HG02884 (cell line): ENCODE measurements around the gene SCN2B.

Source experiments
- ATAC-seq: cut with Tn5 transposase; IDR thresholded peaks from one replicate; pipeline ENCODE4 v1.9.1; 2021; ENCODE audit warnings: mild to moderate bottlenecking, moderate library complexity; ENCODE audit not compliant: unreplicated experiment

SCN2B gene

DNA sequence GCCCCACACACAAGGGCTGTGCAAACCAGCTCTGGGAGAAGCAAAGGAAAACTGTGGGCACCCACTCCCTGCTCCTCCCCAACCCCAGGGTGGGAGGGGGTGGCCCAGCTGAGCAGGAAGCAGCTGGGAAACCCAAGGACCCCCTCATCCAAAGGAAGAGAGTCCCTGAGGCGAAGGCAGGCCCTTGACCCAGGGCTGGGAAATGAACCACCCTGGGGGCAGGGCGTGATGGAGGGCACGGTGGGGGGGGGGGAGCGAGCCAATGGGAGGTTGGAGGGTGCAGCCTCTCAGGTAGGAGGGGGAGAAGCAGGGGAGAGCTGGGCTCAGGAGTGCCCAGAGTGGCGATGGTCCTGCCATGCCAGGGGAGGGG lies 40.7 kb downstream of the SCN2B start:
- no peak for ATAC-seq

- no peak for ATAC-seq
Measured at GRCh38 chr11:118135051-118135795, 41.2 kb downstream of the SCN2B start.

GRCh38 chr11:118133816-118134215 lies 42.6 kb downstream of the SCN2B start:
- no peak for ATAC-seq

GRCh38 chr11:118132385-118133151 lies 43.9 kb downstream of the SCN2B start:
- no peak for ATAC-seq

DNA sequence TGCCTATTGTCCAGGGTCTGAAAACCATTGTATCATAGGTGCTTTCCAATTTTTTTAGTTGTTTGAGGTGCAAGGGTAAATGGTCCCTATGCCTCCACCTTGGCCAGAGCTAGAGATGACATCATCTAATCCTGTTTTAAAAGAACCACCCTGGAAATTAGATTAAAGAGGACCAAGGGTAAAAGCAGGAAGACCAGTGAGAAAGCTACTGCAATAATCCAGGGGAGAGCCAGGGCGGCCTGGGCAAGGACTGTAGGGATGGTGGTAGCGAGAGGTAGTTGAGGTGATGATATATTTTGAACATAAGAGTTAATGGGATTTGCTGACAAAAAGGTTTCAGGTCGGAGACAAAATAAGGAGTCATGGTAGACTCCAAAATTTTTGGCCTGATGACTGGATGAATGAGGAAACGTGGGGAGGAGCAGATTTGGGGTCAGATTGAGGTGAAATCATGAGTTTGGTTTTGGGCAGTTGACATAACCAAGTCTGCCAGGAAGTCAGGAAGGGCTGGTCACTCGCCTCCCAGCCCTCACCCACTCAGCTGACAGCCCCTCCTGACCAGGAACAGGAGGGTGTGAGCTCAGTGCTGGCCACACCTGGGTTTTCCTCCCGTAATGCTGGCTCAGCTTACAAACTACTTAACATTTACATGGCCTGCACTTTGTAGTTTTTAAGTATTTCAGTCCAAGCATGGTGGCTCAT lies 46.8 kb downstream of the SCN2B start:
- no peak for ATAC-seq

DNA sequence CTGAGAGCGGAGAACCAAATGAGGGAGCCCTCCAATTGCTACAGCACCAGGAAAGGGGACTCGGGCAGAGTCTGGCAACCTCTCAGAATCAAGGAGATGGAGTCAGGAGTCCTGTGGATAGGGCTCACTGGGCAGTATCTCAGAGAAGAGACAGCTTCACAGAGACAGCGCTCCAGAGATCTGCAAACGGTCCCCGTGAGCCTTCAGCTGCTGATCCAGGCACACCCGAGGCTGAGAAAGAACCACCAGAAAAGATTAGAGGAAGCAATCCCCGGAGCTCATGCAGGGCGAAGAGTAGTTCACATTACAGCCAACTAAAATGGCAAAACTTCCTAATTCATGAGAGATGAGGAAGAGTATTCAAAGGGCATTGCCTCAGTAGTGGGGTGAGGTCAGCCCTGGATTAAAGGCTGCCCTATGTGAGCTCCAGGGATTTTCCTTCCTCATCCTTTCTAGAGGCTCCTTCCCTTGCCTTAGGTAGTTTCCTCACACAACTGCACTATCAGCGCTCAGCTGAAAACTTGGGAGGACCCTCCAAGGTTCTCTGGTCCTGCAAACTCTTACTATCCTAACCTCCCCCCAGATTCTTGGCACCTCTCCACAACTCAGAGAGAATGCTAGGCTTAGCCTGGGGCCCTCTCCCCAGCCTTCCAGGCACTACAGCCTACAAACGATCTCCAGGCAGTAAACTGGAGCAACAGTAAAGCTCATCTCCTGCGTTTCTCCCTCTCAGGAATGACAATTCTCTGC lies 47.5 kb downstream of the SCN2B start:
- ATAC-seq = no peak

DNA sequence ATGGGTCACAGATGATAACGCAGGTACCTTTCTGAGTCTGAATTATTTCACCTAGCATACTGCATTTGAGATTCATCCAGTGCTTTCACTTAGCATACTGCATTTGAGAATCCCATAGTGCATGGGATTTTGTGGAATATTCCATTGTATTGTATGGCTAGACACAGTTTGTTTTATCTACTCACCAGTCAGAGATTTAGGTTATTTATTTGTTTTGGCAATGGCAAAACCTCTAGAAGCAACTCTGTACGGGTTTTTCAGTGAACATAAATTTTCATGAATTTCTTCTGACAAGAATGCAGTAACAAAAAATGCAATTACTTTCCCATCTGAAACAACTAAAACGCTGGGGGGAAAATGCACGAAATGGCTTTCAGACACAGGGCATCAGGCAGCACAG lies 48.1 kb downstream of the SCN2B start:
- ATAC-seq = no peak

DNA sequence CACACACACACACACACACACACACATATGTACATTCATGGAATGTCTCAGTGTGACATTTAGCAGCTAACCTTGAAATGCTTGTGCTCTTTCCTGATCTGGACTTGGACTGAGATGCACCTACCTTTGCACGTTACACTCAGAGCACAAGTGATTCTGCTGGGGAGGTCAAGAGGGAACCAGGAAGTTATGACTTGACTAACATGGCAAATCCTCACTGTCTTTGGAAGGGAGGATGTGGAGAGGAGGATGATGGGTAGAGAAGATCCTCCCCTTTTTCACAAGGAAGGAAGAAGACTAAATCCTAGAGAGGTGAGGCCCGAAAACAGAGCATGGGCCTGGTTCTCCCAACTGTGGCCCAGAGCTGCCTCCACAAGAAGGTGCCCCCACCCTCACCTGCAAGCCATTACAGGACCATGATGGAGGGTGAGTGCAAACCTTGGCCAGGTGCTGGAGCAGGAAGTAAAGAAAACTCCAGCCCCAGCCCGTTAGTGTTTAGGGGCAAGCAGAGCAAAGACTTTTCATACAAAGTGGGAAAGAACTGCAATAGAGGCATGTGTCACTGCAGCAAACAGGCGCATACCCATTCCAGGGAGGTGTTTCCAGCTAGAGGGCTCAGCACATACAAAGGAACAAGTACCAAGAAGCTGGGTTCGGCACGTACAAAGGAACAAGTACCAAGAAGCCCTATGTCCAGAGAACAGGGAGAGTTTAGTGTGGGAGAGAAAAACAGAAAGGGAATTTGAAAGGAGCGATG lies 50.2 kb downstream of the SCN2B start:
- no peak for ATAC-seq

- ATAC-seq = no peak
Measured at GRCh38 chr11:118124929-118125535, 51.4 kb downstream of the SCN2B start.

- ATAC-seq = no peak
Measured at GRCh38 chr11:118120793-118121192, 55.6 kb downstream of the SCN2B start.

DNA sequence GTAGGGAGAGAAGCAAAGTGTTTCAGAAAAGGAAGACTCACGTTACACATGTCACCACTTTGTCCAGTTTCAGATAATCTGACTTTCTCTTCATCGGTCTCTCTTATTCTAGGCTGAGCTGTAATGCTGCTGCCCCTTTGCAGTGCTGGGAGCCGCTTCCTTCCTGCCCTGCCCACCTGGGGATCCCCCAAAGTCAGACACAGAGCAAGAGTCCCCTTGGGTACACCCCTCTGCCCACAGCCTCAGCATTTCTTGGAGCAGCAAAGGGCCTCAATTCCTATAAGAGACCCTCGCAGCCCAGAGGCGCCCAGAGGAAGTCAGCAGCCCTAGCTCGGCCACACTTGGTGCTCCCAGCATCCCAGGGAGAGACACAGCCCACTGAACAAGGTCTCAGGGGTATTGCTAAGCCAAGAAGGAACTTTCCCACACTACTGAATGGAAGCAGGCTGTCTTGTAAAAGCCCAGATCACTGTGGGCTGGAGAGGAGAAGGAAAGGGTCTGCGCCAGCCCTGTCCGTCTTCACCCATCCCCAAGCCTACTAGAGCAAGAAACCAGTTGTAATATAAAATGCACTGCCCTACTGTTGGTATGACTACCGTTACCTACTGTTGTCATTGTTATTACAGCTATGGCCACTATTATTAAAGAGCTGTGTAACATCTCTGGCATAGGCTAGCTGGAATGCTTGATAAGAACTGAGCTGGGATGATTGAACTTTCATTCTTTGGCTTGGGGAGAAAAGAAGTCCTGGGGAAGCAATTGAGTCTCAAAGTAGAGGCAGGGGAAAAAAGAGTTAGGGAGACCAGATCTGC lies 58.4 kb downstream of the SCN2B start:
- ATAC-seq = no peak

- no peak for ATAC-seq
Measured at GRCh38 chr11:118115048-118115447, 61.4 kb downstream of the SCN2B start.

DNA sequence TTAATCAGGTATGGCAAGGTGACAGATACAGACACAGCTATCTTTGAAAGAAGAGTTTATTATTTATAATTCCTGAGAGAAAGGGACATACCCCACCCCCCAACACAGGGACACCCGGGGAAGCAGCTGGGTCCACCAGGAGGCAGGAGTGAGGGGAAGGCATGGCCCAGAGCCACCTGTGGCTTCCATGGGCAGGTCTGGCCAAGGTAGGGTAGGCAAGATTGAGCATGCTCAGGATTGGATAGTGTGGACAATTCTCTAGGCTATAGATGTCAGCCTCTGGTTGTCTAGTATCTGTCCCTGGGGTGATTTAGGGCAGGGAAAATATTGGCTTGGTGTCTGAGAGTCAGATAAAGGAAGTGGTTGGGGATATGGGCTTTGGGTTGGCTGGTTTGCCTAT lies 62.2 kb downstream of the SCN2B start:
- ATAC-seq = no peak

GRCh38 chr11:118112711-118113430 lies 63.6 kb downstream of the SCN2B start:
- no peak for ATAC-seq
